ENCODE measurements around the gene SDK1. TPM values are rescaled to one million over a fixed set of nuclear protein-coding genes. Genes with fewer than 3 reads are reported as not detected.

The SDK1 gene
- total RNA-seq, 1 experiment from 2014 or later, result 1.8 TPM

DNA sequence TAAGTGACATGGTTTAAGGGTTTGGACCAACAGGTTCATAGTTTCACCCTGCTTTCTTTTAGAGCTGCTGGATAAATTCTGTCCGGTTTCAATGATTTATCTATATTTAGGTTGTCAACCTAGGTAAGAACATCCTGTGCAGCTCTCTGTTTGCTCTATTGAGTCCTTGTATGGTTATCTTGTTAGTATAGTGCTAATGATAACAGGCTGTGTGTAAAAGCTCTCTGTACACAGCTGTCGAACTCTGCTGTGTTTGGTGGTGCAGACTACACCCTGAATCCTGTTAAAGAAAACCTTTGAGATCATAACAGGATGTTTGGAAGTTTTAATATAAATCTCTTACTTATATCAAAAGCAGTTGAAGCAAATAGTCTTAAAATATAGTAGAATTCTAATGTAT lies 219.2 kb downstream of the SDK1 start:
- no peak for DNase-seq (ENCODE audit: low spot score)

DNA sequence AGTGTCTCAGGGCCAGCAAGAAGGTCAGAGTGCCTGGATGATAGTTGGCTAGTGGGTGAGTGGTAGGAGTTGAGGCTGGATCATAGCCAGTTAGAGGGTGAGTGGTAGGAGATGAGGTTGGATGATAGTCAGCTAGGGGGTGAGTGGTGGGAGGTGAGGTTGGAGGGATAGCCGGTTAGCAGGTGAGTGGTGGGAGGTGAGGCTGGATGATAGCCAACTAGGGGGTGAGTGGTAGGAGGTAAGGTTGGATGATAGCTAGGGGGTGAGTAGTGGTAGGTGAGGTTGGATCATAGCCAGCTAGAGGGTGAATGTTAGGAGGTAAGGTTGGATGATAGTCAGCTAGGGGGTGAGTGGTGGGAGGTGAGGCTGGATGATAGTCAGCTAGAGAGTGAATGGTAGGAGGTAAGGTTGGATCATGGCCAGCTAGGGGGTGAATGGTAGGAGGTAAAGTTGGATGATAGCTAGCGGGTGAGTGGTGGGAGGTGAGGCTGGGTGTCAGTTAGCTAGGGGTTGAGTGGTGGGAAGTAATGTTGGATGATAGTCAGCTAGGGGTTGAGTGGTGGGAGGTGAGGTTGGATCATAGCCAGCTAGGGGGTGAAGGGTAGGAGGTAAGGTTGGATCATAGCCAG lies 226.6 kb downstream of the SDK1 start:
- DNase-seq (ENCODE audit: low spot score), result no peak

DNA sequence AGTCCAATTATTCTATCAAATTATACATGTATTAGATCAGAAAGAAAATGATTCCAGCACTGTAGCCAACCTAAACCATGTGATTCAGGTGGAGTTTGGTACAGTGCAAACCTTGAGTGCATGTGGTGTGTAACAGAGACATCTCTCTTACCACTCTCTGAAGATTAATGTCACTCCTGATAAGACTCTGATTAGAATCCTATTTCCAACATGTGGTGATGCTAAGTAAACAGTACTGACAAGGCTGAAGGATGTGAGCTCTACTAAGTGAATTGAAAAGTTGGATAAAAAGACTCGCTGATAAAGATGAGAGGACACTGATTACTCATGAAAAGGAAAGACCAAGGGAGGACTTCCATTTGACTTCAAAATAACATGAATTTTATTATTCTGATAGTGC lies 232.0 kb downstream of the SDK1 start:
- peak; percentile 5 for DNase-seq (ENCODE audit: low spot score)

DNA sequence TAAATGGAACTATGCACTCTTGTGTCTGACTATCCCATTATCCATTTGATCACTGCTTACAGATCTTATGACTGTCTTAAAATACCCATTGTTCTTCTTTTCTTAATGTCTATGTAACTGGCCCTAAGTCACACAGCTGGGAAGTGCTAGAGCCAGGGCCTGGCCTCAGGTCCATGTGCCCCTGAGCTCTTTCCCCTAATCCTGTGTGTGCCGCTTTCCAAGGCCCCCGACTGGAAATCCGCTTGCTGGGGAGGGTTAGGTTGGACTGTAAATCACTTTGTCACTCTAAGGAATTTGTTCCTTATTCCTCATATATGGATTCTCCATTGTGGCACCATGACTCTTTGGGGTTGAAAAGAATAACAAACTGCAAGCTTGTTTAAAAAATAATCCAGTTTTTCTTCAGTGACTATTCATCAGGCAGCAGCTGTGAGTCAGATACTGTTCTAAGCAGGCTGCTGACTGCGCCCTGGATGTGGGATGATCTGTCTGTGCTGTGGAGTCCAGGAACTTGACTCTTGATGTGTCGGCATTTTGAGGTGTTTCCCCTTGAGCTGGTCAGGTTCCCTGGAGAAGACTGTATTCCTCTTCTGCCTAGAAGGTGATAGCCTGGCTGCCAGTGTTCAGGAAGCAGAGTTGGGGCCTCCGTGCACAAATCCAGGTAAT lies 236.3 kb downstream of the SDK1 start:
- DNase-seq (ENCODE audit: low spot score), result peak; percentile 60

DNA sequence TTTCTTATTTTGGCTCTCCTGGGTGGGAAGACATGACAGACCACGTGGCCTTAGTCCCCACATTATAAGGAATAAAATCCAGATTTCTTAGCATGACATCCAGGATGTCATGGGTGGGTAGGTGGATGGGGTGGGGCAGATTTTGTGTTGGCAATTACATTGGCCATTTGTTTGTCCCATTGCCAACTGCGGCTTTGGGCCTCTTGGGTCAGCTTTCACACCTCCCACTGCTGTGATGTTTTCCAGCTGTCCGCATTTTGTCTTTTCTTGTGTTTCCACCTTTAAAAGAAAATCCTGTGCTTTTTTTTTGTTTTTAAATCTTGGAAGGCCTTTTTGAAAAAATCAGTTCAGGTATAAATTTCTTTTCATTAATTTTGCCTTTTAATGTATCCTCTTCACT lies 237.0 kb downstream of the SDK1 start:
- no peak for DNase-seq (ENCODE audit: low spot score)

DNA sequence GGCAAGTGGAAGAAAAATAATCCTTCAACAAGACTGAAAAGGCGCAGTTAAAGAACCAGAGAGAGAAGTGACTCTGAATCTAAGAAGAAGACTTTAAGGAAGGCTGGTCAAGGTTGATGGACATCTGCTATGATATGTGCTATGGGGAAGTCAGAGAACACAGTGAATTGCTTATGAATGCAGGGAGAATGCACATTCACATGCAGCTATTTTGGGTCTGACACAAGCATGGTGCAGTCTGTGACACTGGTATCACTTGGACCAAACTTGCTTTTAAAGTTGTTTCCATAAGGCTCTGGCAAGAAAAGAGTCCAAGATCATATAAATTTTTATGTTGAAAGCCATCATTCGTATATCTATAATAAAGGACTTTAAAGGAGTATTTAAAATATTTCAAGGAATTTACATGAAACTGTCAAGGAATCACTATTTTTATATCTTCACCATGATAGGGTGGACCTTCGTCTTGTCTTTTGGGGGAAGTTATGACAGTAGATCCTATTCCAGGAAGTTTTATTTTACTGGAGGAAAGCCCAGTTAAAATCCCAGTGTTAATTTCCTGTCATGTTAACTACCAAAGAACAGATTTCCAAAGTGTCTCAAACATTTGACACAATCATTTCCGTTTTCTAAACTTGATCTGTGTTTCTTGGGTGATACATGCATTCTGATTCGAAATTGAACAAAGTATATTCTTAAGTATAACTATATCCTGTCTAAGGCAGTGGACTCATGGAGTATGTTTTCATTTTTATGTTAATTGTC lies 239.6 kb downstream of the SDK1 start:
- DNase-seq (ENCODE audit: low spot score), result no peak

DNA sequence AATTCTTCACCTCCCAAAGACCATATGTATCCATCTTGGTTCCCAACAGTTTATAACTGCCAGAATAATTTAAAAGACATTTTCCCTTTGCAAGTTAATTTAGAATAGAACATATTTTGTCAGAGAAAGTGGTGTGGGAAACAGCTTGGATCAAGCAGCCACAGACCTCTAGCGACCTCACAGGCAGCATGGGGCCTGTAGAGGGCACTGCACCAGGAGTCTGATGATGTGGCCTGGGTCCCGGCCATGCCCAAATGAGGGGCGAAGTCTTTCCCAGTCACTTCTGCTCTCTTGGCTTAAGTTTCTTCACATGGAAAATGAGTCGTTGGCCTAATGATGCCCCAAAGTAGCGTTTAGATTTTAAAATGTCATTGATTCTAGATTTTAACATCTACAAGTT lies 243.2 kb downstream of the SDK1 start:
- no peak for DNase-seq (ENCODE audit: low spot score)

DNA sequence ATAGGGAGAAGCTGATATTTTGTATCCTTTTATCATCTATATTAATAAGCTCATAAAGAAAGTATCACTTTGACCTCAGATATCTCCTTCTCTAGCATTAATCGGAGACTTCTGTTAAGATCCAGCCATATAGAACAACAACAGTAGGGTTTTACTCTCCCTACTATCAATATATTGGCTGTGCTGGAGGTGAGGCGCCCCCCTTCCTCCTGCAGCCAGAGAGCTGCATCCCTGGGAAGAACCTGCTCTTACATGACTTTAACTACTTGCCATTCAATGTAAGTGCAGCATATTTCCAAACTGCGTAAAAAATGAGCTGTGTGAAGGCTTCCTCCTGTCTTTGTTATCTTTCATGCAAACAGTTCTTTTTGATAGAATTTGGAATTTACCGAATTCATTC lies 247.8 kb downstream of the SDK1 start:
- DNase-seq (ENCODE audit: low spot score), result no peak

DNA sequence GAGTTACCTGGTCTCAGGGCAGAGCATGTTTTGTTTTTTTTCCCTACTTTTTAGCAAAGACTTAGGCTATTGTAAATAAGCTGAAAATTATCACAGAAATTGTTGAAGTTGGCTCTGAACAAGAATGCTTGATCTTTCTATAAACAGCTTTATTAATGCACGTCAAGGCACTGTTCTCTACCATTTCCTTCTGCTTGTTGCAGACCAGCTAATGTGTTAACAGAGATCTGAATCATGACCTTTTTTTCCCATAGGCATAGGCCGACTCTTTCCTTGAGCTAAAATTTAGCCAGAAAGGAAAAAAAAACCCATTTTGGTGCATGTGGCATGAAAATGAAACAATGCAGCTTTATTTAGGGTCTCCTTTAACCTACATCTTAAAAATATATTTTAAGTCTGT lies 248.5 kb downstream of the SDK1 start:
- no peak for DNase-seq (ENCODE audit: low spot score)

DNA sequence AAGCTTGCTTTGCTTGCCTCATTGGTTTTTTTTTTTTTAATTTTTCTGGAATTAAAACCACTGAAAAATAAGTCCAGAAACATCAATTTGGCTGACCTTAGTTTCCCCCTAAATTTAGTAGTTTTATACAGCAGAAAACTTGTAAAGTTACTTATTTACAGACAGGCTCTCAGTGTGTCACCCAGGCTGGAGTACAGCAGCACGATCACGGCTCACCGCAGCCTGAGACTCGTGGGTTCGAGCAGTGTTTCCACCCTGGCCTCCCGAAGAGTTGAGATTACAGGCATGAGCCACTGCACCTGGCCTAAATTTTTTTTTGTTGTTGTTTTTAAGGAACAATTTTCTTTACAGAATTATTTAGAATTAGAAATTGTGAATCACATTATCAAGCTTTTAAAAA lies 250.5 kb downstream of the SDK1 start:
- DNase-seq (ENCODE audit: low spot score), result no peak

DNA sequence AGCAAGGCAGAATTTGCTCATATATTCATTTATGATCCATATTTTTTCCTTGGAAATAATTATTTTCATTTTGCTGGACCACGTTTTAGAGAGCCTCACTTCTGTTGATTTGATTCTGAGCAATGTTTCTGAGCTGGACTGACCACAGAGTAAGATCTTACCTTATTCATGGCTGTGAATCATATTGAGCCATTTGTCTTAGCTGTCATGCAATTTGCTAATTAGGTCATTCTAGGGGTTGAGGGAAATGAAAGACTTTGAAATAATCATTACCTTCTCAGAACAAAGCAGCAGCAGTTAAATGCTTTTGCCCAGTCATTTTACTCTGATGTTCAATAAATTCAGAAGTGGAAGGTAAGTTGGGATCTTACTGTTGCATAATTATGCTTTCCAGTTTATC lies 251.4 kb downstream of the SDK1 start:
- DNase-seq (ENCODE audit: low spot score), result peak; percentile 16

DNA sequence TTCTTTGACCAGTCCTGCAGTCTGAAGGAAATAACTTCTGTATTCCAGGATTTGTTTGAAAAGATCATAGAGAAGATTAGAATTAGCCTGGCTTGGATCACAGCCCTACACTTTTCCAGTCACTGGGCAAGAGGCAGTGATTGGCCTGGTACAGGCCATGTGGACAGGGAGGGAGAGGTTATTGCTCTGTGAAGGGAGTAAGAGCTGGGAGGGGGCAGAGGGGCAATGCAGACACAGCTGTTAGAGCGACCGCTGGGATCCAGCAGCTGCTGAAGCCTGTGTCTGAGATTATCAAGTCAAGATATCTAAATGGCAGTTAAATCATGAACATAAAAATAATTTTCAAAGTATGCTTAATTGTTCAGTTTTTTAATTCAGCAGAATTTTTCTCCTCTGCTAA lies 257.3 kb downstream of the SDK1 start:
- DNase-seq (ENCODE audit: low spot score), result no peak

DNA sequence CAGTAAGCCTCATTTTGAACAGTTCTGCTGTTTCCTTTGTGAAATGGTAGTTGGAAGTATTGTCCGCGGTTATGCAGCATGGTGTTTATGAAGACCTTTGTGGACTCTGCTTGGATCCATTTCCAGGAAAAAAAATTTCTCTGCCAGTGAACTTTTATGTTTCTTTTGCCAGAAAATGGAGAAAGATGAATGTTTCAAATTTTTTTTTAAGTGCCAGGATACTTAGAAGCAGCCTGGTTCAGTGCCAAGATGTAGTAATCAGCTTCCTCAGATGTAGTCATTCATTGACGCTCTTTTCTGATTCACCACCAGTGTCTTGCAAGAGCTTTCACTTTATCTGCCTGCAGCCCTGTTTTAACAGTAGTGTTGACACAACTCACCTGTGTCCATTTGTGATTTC lies 258.2 kb downstream of the SDK1 start:
- peak; percentile 84 for DNase-seq (ENCODE audit: low spot score)

DNA sequence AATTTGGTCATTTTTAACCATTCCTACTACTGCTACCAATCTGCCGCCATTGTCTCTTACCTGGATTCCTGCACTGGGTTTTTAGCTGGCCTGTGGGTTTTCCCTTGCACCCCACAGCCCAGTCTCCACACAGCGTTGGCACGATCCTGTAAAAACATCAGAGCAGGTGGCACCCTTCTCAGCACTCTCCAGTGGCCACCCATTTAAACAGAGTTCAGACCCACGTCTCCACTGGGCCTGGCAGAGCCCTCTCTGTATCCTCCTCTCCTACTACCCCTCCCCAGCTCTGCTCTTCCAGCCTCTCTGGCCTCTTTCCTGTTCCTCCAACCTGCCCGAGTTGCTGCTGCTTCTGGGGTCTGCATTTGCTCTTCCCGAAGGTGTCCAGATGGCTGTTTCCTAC lies 259.4 kb downstream of the SDK1 start:
- DNase-seq (ENCODE audit: low spot score), result no peak

DNA sequence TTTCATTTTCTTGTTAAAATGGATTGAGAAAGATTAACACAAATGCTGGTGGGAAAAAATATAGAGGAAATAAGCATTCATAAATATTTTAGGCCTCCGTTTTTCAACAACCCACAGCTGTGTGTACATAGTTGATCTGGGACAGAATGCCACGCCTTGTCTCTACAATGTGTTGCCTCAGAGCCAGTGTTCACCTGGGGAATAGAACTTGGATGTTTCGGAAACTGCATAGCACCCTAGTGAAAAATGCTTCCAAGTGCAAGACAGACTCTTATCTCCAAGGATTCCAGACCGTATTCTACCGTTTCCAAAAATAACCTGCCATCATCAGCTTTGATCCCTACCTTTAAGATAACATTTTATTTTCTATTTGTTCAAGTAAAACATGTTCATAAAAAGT lies 260.9 kb downstream of the SDK1 start:
- no peak for DNase-seq (ENCODE audit: low spot score)

DNA sequence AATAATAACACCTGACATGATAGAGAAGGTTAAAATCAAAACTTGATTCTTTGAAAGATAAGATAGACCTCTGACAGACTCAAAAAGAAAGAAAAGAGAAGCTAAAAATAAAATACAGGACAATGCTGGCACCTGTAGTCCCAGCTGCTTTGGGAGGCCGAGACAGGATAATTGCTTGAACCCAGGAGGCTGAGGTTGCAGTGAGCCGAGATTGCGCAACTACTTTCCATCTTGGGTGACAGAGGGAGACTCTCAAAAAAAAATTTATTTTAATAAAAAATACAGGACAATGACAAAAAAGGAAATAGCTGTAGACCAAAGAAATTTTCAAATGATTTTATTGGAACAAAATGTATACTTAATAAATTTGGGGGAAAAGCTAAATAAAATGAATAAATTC lies 263.2 kb downstream of the SDK1 start:
- DNase-seq (ENCODE audit: low spot score), result no peak

DNA sequence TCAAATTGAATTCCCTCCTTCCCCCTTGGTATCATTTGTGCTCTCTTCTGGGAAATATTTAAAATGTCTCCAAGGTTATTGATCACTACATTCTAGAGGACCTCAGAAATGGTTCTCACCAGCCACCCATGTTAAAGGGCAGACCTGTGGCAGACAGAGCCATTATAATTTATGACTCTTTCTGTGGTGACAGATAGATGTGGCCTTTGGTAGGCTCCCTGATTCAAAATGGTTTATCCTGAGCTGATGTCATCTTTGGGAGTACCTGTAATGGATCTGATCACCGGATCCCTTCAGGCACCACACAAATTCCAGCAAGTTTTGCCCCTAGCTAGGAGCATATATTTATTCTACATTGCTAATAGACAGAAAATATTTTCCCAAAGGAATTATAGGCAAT lies 267.5 kb downstream of the SDK1 start:
- DNase-seq (ENCODE audit: low spot score), result no peak

DNA sequence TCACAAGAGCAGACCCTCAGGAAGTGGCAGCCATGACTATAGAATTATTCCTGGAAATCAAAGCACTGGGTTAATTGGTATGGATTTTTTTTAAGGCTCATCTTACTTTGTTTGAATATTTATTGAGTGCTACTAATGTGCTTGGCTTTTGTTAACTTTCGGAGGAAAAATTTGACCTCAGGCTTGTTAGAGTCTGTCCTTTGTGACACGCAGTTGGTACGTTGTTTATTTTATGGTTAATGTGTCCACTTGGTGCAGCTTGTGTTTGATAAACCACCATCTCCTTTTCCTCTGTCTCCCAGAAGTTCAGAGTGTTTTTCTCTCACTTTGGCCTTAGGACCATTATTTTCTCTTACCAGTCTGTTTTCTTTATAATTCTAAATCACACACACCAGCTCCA lies 268.6 kb downstream of the SDK1 start:
- DNase-seq (ENCODE audit: low spot score), result no peak

DNA sequence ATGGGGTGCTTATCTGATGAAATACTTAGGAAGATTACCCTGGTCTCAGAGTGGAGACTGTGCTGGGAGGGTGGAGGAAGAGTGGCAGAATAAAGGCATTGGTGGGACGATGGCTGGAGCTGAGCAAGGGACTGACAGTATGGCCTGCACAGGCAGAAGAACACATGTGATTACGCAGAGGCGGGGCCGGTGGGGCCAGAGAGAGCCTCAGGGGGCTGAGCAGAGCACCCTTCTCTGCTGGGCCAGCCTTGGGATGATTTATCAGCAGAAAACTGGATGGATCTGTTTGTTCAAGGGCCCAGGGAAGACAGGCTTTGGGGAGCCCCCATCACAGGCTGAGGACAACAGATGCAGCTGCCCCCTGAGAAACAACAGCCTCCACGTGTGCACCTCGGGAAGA lies 272.1 kb downstream of the SDK1 start:
- DNase-seq (ENCODE audit: low spot score), result no peak

DNA sequence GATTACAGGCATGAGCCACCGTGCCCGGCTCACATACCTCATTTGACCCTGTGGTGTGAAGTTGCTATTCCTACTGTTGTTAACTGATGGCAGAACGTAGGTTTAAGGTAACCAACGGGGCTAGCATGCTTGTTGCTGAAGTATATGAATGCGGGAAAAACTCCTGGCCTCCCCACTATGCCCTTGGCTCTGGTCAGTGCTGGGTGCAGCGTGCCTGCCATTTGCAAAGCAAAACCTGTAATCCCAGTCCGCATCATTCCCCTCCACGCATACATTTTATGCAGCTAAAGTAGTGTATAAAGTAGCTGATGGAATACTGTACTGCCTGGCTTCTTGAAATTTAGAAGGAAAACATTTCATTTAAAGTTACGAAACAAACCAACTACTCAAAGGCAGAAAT lies 273.3 kb downstream of the SDK1 start:
- DNase-seq (ENCODE audit: low spot score), result no peak

DNA sequence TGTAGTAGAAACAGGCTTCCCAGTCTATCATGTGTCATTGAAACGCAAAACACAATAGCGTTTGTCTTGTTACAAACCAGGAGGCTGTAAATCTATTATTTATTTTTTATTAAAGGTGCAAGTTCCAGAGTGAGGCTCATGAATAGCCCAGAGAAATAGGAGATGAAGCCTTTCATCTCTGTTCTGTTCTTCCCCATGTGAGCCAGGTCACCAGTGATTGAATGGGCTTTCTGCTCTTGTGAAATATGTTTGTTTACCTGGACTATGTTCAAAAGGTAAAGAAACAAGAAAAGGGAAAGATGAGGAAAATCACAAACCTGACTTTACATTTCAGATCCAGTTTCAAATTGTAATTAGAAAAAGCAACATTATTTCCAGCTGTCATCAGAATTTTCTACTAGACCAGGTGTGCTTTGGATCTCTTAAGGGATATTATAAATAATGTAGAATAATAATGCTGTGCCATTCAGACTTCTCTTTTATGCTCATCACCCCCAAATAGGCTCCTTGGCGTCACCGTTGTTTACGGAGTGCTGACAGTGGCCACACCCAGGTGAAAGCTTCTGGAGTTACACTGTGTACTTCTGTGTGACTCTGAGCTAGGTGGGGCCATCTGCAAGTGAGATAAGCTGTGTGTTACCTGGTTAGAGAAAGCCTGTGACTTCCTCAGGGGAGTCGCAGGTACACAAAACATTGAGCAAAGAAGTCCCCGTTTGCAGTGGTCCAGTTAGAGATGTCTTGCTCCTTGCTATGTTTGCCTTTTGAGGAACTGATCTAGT lies 274.9 kb downstream of the SDK1 start:
- DNase-seq (ENCODE audit: low spot score), result no peak

DNA sequence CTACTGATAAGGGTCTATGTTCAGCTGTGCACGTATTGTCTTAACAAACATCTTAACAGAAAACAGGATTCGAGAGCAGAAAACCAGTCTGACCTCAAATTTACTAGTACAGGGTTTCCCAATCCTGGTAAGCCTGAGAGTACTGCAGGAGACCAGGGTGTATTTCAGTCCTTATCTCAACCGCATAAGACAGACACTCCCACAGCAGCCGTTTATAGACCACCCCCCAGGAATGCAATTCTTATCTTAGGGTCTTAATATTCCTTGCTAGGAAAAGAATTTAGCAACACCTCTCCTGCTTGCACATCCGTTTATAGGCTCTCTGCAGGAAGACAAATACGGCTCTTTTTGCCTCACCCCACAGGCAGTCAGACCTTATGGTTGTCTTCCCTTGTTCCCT lies 277.3 kb downstream of the SDK1 start:
- no peak for DNase-seq (ENCODE audit: low spot score)
